IPS-18c (cell line): ENCODE measurements around the gene CHMP4A.

ENCODE experiments used
- H3K4me3 ChIP-seq: 2 replicates; pipeline ENCODE4 v1.7.0; 2013; ENCODE audit warnings: low read depth, mild to moderate bottlenecking, low read length, moderate library complexity; ENCODE audit not compliant: insufficient read depth
- H3K9me3 ChIP-seq: one replicate; pipeline ENCODE4 v1.6.1; 2013; ENCODE audit warnings: mild to moderate bottlenecking, low read length, moderate library complexity; ENCODE audit not compliant: control insufficient read depth, insufficient read depth

Gene CHMP4A, protein sequence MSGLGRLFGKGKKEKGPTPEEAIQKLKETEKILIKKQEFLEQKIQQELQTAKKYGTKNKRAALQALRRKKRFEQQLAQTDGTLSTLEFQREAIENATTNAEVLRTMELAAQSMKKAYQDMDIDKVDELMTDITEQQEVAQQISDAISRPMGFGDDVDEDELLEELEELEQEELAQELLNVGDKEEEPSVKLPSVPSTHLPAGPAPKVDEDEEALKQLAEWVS

DNA sequence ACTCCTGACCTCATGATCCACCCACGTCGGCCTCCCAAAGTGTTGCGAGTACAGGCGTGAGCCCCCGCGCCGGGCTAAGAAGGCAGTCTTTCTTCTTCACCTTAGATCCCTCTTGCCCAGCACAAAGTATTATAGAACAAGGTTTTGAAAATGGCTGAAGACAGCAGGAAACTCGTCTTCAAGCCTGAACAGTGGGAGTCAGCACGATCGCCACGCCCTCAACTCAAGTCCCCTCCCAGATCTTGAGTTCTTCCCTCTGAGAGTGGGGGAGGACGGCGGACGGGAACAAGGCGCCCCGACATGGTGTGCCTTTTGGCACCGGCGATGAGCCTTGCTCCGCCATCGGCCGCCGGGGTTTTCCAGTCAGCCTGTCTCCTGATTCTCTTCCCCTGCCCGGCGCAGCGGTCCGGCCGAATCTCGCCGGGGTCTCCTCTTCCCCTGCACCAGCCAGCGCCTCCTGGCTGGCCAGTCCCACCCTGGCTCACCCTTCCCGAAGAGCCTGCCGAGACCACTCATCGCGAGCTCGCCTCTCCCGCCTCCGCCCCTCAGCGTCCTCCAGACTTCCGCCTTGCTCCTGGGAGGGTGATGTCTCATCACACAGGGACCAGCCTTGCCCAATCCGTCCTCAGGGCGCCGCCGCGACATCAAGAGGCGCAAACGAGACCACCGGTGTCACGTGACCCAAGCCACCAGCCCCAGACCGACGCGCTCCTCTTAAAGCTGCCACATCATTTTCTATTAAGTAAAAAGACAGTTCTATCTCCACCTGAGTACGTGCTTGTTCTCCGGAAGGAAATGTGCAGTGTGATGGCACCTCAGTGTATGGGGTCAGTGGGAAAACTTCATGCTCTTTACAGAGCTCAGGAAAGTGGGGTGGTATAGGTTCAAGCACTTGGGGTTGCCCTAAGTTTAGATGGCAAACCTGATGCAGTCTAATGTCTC lies at the start of gene CHMP4A:
Gene CHMP4A, minus strand, starts transcription at position 565 of the 942 bp plus-strand sequence. Its CDS starts 49 bp downstream, at position 516.
- H3K9me3 ChIP-seq: no peaks in the 10 kb centered on the region
- peak within 1 kb of the TSS; percentile 95 for H3K4me3 ChIP-seq

DNA sequence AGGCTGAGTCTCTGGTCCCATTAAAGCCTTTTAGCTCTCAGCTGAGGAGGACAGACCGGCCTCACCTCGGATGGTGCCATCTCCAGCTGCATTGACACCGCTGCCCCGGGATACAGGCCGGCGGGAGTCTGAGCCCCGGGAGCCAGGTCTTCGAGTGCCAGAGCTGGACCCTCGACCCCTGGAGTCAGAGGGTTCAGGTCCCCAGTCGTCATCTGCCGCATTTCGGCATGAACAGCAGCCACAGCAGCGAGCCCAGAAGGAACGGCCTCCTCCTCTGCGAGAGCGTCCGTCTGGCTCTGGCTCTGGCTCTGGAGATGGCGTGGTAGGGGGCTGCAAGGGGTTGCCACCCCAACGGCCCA lies 48.7 kb upstream of the CHMP4A start:
- H3K4me3 ChIP-seq: no peak overlapping the region
- no peaks in the 10 kb centered on the region for H3K9me3 ChIP-seq

DNA sequence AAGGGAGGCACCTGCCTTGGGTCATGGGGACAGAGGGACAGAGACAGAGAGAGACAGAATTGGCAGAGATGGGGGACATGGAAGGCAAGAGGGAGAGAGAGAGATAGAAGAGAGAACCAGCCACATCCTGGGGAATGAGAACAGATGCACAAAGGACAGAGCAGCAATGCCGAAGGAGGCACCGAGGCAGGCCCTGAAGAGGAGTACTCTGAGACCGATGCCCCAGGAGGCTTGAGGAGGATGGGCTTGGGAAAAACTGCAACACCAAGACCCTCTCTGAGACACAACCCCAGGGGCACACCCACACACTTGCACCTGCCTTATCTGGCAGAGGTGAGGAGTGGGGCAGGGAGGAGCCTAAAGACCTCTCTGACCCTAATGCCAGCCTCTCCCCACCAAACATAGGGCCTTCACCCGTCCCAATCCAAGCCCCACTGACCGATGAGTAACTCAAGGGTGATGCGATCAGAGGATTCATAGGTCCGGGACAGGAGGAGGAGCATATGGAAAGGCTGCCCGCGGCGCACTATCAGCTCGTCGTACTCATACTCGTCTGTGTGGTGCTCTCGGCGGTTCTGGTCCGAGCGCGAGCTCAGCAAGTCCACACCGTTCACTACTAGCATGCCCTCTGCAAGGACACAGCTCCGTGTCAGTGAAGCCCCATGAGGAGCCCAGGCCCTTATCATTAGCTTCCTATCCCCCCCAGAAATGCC lies 48.1 kb upstream of the CHMP4A start:
- H3K9me3 ChIP-seq: no peaks in the 10 kb centered on the region
- no peak overlapping the region for H3K4me3 ChIP-seq

DNA sequence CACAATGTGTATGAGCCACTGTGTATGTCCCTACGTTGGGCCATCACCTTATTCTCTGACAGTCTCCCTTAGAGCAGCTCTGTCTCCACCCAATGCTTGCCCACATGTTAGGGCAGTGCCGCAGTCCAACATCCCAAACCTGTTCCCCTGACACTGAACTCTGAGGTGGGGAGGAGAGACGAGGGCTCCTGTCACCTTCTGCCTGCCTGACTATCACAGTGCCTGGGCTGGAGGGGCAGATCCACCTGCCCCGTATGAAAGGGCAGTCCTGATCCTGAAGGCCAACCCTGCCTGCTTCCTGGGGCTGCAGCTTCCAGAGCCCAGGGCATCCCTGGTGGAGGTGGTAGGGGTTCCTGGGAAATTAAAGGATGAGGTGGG lies 47.5 kb upstream of the CHMP4A start:
- no peaks in the 10 kb centered on the region for H3K9me3 ChIP-seq
- no peak overlapping the region for H3K4me3 ChIP-seq

DNA sequence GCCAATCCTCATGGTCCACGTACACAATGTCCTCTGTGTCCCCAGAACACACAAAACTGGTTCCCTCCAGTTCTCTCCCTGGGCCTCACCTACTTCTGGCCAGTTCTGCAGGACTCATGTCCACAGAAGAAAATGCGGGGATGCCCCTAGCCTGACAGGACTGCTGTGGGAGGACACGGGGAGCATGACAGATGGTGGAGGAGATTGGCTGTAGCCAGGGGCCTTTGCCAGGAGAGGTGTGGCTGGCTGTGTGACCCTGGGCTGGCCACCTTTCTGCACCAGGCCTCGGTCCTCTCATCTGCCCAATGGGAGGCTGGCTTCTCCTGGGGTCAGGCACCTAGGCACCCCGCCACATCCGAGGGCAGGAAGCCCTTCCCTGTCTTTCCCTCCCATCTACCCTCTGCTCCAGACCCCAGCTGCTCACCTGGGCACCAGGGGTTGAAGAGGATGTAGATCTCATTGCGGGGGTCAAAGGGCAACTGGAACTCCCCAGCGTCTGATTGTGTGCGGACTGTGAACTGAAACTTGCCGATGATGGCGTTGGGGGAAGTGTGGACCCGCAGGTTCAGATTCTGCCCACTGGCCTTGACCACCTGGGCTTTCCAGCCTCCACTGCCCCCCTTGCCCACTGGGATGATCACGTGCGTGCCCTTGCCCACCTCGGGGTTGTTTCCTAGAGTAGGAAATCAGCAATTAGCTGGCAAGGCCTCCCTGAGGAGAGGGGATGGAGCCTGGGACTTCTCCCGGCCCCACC lies 46.9 kb upstream of the CHMP4A start:
- Histone ChIP-seq H3K9me3 (no peaks in the 10 kb centered on the region), H3K4me3 (no peak overlapping the region)

DNA sequence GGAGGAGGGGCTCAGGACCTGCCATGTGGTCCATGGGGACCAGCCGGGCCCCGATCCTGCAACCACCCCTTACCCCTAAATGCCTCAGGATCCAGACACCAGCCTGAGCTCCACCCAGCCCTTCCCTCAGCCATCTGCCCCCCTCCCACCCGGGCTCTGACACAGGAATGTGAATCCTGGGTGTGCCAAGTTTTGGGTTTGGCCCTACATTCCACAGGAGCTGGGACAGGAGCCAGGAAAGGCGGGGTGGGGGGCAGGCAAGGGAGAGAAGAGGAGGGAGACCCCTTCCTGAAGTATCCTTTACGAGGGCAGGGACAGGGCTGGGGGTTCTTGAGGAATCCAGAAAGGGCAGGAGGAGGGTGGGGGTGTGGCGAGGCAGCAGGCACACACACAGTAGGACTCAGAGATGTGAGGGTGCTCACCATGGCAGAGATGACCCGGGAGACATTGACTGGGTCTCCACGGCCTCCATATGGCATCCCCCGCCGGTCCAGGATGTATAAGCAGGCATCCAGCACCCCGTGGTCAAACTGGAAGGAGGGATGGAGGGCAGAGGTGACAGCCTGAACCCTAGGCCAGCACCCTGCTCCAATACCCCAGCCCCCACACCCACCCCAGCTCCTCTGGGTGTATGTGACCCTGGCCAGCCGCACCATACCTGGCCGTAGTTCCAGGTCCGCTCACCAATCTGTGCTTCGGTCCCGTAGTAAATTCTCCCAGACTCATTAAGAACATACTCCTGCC lies 46.2 kb upstream of the CHMP4A start:
- Histone ChIP-seq H3K4me3 (no peak overlapping the region), H3K9me3 (no peaks in the 10 kb centered on the region)

DNA sequence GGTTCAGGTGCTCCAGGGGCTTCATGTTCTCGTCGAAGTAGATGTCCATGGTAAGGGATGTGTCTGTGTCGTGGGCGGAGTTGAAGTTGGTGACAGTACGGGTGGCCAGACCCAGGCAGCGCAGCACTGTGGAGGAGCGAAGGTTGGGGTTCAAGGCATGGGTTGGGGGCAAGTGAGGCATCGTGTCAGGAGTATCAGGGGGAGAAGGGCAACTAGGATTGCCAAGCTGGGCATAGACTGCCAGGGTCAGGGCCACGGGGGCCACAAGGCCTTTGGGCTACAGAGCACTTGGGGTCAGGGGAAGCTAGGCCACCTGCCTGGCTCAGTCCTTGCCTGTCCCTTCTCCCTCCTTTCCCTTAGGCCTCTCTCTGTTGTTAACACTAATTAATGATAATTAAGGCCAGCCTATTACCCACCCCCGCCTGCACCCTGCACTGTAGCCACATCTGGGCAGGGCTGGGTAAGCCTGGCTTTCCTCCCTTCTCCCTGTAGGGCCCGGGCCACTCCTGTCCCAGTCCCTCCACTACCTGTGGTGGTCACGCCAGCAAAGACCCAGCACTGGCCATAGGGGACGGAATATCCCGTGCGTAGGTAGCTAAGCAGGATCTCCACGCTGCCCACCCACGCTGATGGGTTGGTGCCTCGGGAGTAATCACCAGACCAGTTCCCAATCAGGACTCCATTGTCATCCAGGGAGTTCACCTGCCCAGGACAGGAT lies 45.4 kb upstream of the CHMP4A start:
- Histone ChIP-seq H3K4me3 (no peak overlapping the region), H3K9me3 (no peaks in the 10 kb centered on the region)

DNA sequence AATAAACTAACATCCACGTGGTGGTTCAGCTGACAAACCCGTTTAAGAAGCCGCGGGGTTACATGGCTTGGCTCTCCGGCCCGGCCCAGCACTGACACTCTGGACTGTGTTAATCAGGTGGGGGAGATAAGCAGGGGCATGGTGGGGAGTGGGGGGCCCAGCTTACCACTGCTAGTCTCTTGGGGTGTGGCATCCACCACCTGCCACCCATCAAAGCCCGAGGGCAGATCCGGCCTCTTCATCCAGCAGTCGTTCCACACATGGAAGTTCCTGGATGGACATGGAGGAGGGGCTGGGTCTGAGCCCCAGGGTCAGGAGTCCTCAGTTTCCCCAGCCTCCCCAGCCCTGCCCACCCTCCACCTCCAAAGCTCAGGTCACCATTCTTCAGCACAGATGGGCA lies 44.8 kb upstream of the CHMP4A start:
- Histone ChIP-seq H3K4me3 (no peak overlapping the region), H3K9me3 (no peaks in the 10 kb centered on the region)

DNA sequence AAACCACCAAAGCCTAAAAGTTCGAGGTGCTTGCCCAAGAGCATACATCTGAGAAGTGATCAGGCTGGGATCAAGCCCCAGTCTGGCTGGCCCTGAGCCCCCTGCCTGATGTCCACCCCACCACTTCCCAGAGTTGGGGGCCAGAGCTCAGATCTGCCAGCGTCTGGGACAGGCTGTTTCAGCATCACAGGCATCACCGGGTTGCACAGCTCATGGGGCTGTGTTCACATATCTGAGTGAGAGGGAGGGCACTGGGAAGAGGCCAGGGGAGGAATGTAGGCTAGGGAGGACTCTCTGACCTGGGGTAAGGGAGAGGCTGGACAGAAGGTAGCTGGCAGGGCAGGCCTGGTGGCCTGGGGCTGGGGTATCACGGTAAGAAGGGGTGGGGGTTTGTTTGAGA lies 43.7 kb upstream of the CHMP4A start:
- H3K9me3 ChIP-seq: no peaks in the 10 kb centered on the region
- no peak overlapping the region for H3K4me3 ChIP-seq

DNA sequence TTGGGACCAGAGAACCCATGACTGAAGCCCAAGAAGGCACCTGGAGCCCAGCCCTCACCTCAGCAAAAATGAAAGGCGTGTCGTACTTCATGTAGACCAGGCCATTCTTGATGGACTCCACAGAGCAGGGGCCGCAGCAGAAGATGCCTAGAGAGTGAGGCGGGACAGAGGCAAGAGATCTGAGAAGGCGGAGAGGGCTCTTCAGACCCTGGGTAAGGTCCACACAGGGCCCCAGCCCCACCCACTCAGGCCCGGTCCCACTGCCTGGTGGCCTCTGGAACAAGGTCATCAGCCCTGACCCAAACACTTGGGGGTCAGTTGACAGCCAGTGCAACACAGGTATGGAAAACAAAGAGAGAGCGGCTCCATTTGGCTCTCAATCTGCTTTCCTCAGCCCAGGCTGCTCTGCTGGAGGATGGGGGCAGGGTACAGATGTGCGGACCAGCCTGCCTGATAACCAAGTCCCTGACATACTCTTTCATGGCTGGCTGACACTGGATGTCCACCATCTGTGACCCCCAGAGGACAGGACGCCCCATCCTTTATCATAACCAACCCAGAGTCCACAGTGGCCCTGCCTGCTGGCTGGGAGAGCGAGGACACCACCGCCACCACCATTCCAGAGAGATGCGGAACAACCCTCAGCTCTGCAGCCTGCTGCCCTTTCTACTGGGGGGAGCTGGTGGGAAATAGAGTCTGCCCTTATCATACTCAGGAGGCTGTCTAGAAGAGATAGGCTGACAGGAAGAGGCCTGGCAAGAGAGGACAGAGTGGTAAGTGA lies 42.8 kb upstream of the CHMP4A start:
- no peaks in the 10 kb centered on the region for H3K9me3 ChIP-seq
- no peak overlapping the region for H3K4me3 ChIP-seq

DNA sequence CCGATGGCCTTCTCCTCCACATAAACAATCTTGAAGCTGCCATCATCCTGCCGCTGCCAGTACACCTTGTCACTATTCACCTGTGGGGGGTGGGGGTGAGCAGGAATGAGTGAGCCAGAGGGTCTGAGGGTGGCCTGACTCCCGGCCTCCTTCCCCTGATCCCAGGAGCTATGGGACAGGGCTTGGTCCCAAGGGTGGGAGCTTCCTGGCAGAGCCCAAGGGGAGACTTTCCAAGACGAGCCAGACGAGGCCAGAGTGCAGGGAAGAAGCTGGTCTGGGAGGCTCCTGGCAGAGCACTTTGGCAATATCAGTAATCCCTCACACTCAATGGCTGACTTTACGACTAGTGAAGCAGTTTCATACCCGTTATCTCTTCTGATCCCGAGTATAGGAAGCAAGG lies 42.1 kb upstream of the CHMP4A start:
- no peak overlapping the region for H3K4me3 ChIP-seq
- no peaks in the 10 kb centered on the region for H3K9me3 ChIP-seq

DNA sequence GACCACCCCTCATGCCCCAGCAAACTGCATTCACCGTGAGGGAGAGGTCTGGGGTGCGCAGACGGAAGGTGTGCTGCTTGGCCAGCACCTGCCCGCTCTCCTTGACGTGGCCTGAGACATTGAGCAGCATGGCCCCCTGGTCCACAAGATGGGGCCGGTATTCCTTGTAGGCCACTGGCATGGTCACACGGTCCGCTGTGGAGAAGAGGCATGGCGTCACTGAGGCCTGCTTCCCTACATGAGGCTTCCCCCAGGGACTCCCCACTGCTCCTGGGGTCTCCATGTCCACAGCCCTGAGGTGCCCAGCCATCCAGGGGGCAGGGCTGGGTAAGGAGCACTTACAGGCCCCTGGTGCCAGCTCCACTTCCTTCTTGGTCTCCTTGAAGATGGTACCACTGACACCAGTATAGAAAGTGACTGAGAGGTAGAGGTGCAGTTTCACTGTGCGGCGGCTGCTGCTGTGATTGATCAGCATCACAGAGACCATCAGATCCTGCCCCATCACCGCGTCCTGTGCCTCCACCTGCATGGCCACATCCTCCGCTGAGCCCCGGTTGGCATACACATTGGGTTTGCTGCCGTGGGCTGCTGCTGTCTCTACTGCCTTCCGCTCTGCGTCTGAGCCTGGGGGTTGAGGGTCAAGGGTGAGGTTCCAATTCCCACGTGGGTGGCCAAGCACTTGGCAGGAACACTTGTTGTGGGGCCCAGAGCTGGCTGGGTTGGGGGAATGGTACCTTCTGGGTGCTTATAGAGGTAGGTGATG lies 41.5 kb upstream of the CHMP4A start:
- no peak overlapping the region for H3K4me3 ChIP-seq
- no peaks in the 10 kb centered on the region for H3K9me3 ChIP-seq

DNA sequence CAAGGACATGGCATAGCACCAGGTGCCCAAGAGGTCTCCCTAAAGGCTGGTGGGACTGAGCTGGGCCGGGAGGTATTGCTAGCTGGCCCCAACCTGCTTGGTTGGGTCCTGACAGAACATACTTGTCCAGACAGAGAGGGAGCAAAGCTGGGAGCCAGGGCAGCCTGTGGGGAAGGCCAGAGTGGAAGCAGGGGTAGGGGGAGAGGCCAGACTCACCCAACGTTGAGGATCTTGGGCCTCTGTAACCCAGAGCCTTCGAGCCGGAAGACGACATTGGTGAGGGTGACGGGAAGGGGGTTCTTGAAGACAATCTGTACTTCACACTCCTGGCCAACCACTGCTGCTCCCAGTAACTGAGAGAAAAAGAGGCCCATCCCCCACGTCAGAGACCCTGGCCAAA lies 40.6 kb upstream of the CHMP4A start:
- H3K4me3 ChIP-seq: no peak overlapping the region
- no peaks in the 10 kb centered on the region for H3K9me3 ChIP-seq

DNA sequence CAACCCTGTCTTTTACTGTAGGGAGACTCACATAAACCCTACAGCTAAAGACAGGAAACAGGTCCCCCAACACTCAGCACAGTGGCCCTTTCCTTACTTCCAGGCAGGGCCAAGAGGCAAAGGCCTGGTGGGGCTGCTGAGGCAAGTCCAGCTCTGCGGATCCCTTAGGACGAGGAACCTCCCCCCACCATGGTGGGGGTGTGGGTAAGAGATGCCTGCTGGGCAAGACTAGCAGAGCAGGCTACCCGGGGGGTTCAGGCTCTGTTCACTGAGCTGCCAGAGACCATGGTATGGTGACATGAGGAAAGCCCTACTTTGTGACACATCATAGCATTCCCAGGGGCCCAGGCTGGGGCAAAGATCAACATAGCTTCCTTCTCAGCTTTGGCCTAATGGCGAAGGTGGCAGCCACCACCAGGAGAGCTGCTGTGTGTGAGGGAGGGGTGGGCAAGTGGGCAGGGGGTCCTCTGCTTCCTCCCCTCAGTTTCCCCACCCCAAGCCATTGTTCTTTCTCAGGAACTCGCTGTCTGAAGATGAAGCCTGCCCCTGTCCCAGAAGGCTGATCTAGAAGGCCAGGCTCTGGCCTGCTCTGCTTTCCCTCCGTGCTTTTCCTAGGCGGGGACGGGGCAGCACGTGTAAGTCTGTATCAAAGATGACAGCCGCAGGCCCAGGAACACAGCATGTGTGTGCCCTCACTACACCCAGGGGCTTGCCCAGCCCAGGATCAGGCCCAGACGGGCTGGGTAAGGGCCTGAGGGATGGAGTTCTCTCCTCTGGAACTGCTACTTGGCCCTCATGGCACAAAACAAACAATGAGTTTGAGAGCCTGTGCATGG lies 39.2 kb upstream of the CHMP4A start:
- H3K9me3 ChIP-seq: no peaks in the 10 kb centered on the region
- no peak overlapping the region for H3K4me3 ChIP-seq
